Activated CD8-positive, alpha-beta T cell treated with anti-CD3 and anti-CD28 coated beads for 36 hours (primary cell): Measurements from ENCODE around the gene CBX4. TPM values are rescaled to one million over a fixed set of nuclear protein-coding genes. Genes with fewer than 3 reads are reported as not detected.

ENCODE experiments used
- ATAC-seq: fragments of 200-7000 bp; cut with Tn5 transposase; one replicate; pipeline ENCODE4 v1.10.0; 2021; ENCODE audit warnings: mild to moderate bottlenecking, moderate library complexity
- CTCF ChIA-PET: fragments of 350-600 bp; sonication (Branson Sonifier 250); formaldehyde crosslinking; loops from one replicate; lab custom pipeline; 2021; ENCODE audit warnings: antibody characterized with exemption; lab: Charles Lee
- POLR2A ChIA-PET: fragments of 350-600 bp; sonication (Branson Sonifier 250); formaldehyde crosslinking; loops from one replicate; lab custom pipeline; 2021; ENCODE audit warnings: antibody characterized with exemption; lab: Charles Lee
- DNase-seq: peaks from one replicate; pipeline ENCODE4 v3.0.0-alpha.2; 2020
- H3K27ac Mint-ChIP-seq: one replicate; pipeline ENCODE4 v1.8.0; 2021; ENCODE audit warnings: mild to moderate bottlenecking, mixed read lengths
- H3K27me3 Mint-ChIP-seq: one replicate; pipeline ENCODE4 v1.8.0; 2021; ENCODE audit warnings: mixed read lengths
- H3K36me3 Mint-ChIP-seq: one replicate; pipeline ENCODE4 v1.8.0; 2021; ENCODE audit warnings: low read depth, mixed read lengths
- H3K4me1 Mint-ChIP-seq: one replicate; pipeline ENCODE4 v1.8.0; 2021; ENCODE audit warnings: low read depth, mixed read lengths
- H3K4me3 Mint-ChIP-seq: one replicate; pipeline ENCODE4 v1.8.0; 2021; ENCODE audit warnings: mild to moderate bottlenecking, moderate library complexity, mixed read lengths
- H3K9me3 Mint-ChIP-seq: one replicate; pipeline ENCODE4 v1.8.0; 2021; ENCODE audit warnings: mixed read lengths
- CTCF ChIP-seq: fragments of 200-600 bp; IDR thresholded peaks from one replicate; pipeline ENCODE4 v1.8.0; 2022; ENCODE audit warnings: antibody characterized with exemption, mild to moderate bottlenecking
- intact Hi-C: fragments of 100-400 bp; cut with micrococcal nuclease; formaldehyde crosslinking; loops from one replicate; pipeline ENCODE4 v1.10.0; 2022
- total RNA-seq, 2 experiments: library from RNA; stranded (reverse); gene quantifications; one replicate each; pipeline ENCODE4 v1.2.3, GENCODE V29; 2021

Gene CBX4
- total RNA-seq, 2 experiments from 2014 or later: 23.9 to 28.0 TPM

- H3K36me3 Mint-ChIP-seq: peaks cover 3% of the 10 kb centered on the region
- peaks cover 15% of the 10 kb centered on the region for H3K4me1 Mint-ChIP-seq
- intact Hi-C loops: no loop called here
- no peak overlapping the region for H3K4me3 Mint-ChIP-seq
- ChIA-PET CTCF (interaction anchor here (1.3 kb wide), 1 partner anchor 12 kb away, joined by 4 read pairs; no protein-coding TSS in a partner anchor), POLR2A (no interaction called here)
- no peak for ATAC-seq
- TF ChIP-seq CTCF: no peak
- no peak for DNase-seq
- H3K27me3 Mint-ChIP-seq: peaks cover 7% of the 10 kb centered on the region
- H3K9me3 Mint-ChIP-seq: no peaks in the 10 kb centered on the region
- H3K27ac Mint-ChIP-seq: no peak overlapping the region
These were observed 9.8 kb downstream of the CBX4 start for GRCh38 chr17:79829457-79829856.

GRCh38 chr17:79829004-79829403 is 10.2 kb downstream of the CBX4 start:
- CTCF ChIA-PET: interaction anchor here (0.6 to 1.0 kb wide), 5 partner anchors 8 to 17 kb away, joined by 3 to 4 read pairs (median 3); no protein-coding TSS in a partner anchor
- Mint-ChIP-seq H3K27ac (no peak overlapping the region), H3K4me1 (peaks cover 15% of the 10 kb centered on the region), H3K36me3 (peaks cover 3% of the 10 kb centered on the region), H3K27me3 (peaks cover 8% of the 10 kb centered on the region), H3K9me3 (no peaks in the 10 kb centered on the region), H3K4me3 (no peak overlapping the region)
- TF ChIP-seq CTCF: no peak
- POLR2A ChIA-PET: interaction anchor here (1.1 to 1.6 kb wide), 2 partner anchors 8 to 16 kb away, joined by 5 read pairs; no protein-coding TSS in a partner anchor
- no peak for DNase-seq
- intact Hi-C loops: no loop called here
- no peak for ATAC-seq

GRCh38 chr17:79826841-79827578 is 12.2 kb downstream of the CBX4 start:
- ChIA-PET CTCF (interaction anchor here (0.7 to 3.5 kb wide), 3 partner anchors 8 to 144 kb away, joined by 3 to 19 read pairs (median 3); no protein-coding TSS in a partner anchor), POLR2A (no interaction called here)
- H3K4me3 Mint-ChIP-seq: no peak overlapping the region
- no peak for TF ChIP-seq CTCF
- no peaks in the 10 kb centered on the region for H3K36me3 Mint-ChIP-seq
- H3K9me3 Mint-ChIP-seq: no peaks in the 10 kb centered on the region
- H3K4me1 Mint-ChIP-seq: peaks cover 8% of the 10 kb centered on the region
- peaks cover 8% of the 10 kb centered on the region for H3K27me3 Mint-ChIP-seq
- DNase-seq (no peak), ATAC-seq (no peak)
- H3K27ac Mint-ChIP-seq: no peak overlapping the region
- intact Hi-C loops: no loop called here

- no peak for ATAC-seq
- peak overlapping the region; percentile 58 for H3K27ac Mint-ChIP-seq
- POLR2A ChIA-PET: no interaction called here
These were observed 13.0 kb downstream of the CBX4 start for GRCh38 chr17:79826204-79826680.

More at GRCh38 chr17:79826204-79826680, 13.0 kb downstream of the CBX4 start:
- intact Hi-C loops: no loop called here
- no peak for TF ChIP-seq CTCF
- DNase-seq: no peak
- Mint-ChIP-seq H3K4me1 (peaks cover 8% of the 10 kb centered on the region), H3K36me3 (no peaks in the 10 kb centered on the region), H3K9me3 (no peaks in the 10 kb centered on the region), H3K27me3 (peaks cover 10% of the 10 kb centered on the region), H3K4me3 (no peak overlapping the region)
- CTCF ChIA-PET: interaction anchor here (0.7 to 3.5 kb wide), 2 partner anchors 9 to 145 kb away, joined by 3 to 19 read pairs; no protein-coding TSS in a partner anchor
